Stimulated activated CD8-positive, alpha-beta memory T cell treated with anti-CD3 and anti-CD28 coated beads, Interleukin-4, amount 100 ng/mL, for 4 hours (primary cell): Measurements from ENCODE around the gene FAIM2.

ENCODE experiments used
- DNase-seq, 2 donors: peaks; one replicate each; pipeline ENCODE4 v3.0.0-alpha.2; 2020; ENCODE audit warnings: low read depth in 2 of 2, low spot score in 1 of 2

FAIM2 gene

GRCh38 chr12:49903700-49904423 lies at the start of gene FAIM2:
Gene FAIM2 (minus strand): TSS chr12:49903900. CDS start chr12:49903792, 108 bp downstream.
- peak in 1 of 2 donors; percentile 29 for DNase-seq

- DNase-seq: no peak
Measured at GRCh38 chr12:49953151-49953550, 49.5 kb upstream of the FAIM2 start.

GRCh38 chr12:49952391-49953055 lies 48.8 kb upstream of the FAIM2 start:
- no peak for DNase-seq

- DNase-seq: no peak
Measured at GRCh38 chr12:49951411-49952240, 47.9 kb upstream of the FAIM2 start.

GRCh38 chr12:49950273-49951251 lies 46.9 kb upstream of the FAIM2 start, which contains the start of gene AQP2:
Gene AQP2 (plus strand): TSS chr12:49950737. CDS start chr12:49950831, 94 bp downstream.
- no peak for DNase-seq

- DNase-seq: no peak
Measured at GRCh38 chr12:49949866-49950265, 46.2 kb upstream of the FAIM2 start.

- DNase-seq: no peak
Measured at GRCh38 chr12:49948866-49949845, 45.5 kb upstream of the FAIM2 start.

- DNase-seq: no peak
Measured at GRCh38 chr12:49947593-49948226, 44.0 kb upstream of the FAIM2 start.

- no peak for DNase-seq
Measured at GRCh38 chr12:49946497-49946896, 42.8 kb upstream of the FAIM2 start.

- DNase-seq: no peak
Measured at GRCh38 chr12:49946086-49946485, 42.4 kb upstream of the FAIM2 start.

GRCh38 chr12:49945394-49946080 lies 41.8 kb upstream of the FAIM2 start:
- peak; percentile 67 to 68 for DNase-seq

GRCh38 chr12:49944718-49945117 lies 41.0 kb upstream of the FAIM2 start:
- no peak for DNase-seq

GRCh38 chr12:49944046-49944445 lies 40.3 kb upstream of the FAIM2 start:
- DNase-seq: no peak

GRCh38 chr12:49943625-49943960 lies 39.9 kb upstream of the FAIM2 start:
- no peak for DNase-seq

GRCh38 chr12:49942921-49943624 lies 39.4 kb upstream of the FAIM2 start:
- no peak for DNase-seq

GRCh38 chr12:49942512-49942893 lies 38.8 kb upstream of the FAIM2 start:
- no peak for DNase-seq

- no peak for DNase-seq
Measured at GRCh38 chr12:49941556-49942511, 38.1 kb upstream of the FAIM2 start.
